Hematopoietic multipotent progenitor cell treated with erythropoietin and hydrocortisone succinate and interleukin-3 and kit ligand, for 6 days (in vitro differentiated cells): ENCODE data around the gene VWA7.

Experiments
- DNase-seq: peaks from one replicate; pipeline ENCODE4 v3.0.0-alpha.2; 2015

The VWA7 gene

GRCh38 chr6:31750411-31751022 lies 26.6 kb downstream of the VWA7 start:
- DNase-seq = no peak

- DNase-seq = no peak
These were observed 27.7 kb downstream of the VWA7 start for GRCh38 chr6:31749301-31750036.

- DNase-seq = no peak
These were observed 32.7 kb downstream of the VWA7 start for GRCh38 chr6:31744422-31744821.

- no peak for DNase-seq
These were observed 34.2 kb downstream of the VWA7 start for GRCh38 chr6:31742894-31743293.

GRCh38 chr6:31741815-31742214 lies 35.3 kb downstream of the VWA7 start:
- no peak for DNase-seq

- DNase-seq = peak; percentile 61
These were observed 36.5 kb downstream of the VWA7 start for GRCh38 chr6:31740397-31741223.

DNA sequence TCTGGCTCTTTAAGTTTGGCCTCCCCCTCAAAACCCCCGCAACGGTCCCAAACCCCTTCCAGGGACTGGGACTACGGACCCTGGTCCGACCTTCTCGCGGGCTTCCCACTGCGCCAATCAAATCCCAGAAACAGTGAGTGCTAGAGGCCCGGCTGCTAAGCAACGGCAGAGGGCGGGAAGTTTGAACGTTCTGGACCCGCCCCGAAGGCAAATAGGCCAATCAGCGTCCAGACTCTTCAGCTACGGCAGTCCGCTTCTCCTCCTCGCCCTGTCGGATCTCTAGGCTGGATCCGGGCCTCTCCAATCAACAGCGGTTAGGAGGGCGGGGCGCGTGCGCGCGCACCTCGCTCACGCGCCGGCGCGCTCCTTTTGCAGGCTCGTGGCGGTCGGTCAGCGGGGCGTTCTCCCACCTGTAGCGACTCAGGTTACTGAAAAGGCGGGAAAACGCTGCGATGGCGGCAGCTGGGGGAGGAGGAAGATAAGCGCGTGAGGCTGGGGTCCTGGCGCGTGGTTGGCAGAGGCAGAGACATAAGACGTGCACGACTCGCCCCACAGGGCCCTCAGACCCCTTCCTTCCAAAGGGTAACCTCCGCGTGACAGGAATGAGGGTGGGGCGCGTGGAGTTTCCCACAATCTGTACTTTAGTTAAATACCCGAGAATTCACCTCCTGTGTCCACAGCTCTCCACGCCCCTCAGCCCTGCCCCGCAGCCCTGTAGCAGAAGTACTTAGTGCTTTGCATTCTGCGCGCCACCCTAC lies 37.3 kb downstream of the VWA7 start, which contains the start of gene MSH5:
Gene MSH5 (plus strand): TSS at position 367 of the 758 bp plus-strand sequence. CDS start 462 bp downstream, outside the sequence.
- DNase-seq = peak; percentile 100

- peak; percentile 96 for DNase-seq
These were observed 38.8 kb downstream of the VWA7 start for GRCh38 chr6:31737991-31738979.

DNA sequence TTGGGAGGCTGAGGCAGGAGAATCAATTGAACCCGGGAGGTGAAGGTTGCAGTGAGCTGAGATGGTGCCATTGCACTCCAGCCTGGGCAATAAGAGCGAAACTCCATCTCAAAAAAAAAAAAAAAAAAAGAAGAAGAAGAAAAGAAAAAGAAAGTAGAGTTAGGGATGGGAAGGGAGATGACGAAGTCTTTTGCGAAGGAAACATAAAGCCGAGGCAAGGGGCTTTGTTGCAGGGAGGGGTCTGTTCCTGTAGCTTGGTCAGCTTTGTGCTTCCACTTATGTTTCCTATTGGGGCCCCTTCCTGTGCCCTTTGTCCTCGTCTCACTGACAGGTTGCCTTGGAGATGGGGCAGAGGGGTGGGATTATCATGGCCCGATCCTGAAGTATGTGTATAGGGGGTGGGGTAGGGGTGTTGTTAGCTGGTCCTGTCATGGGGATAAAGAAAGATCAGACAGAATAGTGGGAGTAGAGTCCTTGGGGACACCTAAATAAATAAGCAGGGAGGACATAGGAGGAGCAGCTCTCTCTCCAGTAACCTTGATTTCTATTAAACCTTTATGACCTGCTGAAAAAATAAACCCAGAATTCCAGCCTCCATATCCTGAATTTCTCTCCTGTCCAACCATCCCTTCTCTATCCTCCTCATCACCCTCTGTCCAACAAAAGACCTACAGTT lies 39.7 kb downstream of the VWA7 start:
- peak; percentile 70 for DNase-seq

DNA sequence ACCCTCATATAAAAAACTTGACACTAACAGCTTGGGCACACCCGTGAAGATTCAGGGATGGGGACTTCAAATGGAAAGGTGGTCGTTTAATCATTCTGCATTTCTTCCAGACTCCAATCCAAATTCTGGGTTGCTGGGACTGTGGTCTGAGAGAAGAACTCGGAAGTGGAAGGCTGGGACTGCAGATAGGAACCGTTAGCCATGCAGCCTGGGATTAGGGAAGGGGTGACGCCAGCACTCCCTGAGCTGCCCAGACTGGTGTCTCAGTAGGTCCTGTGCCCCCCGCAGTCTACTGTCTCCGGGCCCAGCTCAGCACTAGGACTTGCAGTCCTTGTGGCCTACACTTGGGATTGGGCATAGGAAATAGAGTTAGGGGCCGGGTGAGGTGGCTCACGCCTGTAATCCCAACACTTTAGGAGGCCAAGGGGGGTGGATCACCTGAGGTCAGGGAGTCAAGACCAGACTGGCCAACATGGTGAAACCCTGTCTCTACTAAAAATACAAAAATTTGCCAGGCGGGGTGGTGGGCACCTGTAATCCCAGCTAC lies 40.3 kb downstream of the VWA7 start:
- DNase-seq = no peak

GRCh38 chr6:31736021-31736767 lies 40.9 kb downstream of the VWA7 start, which contains the start of gene CLIC1:
CLIC1 (minus strand) TSS chr6:31736530; CDS start chr6:31736300, 230 bp downstream.
- DNase-seq = peak; percentile 91

GRCh38 chr6:31734821-31735406 lies 42.2 kb downstream of the VWA7 start:
- DNase-seq = peak; percentile 80

DNA sequence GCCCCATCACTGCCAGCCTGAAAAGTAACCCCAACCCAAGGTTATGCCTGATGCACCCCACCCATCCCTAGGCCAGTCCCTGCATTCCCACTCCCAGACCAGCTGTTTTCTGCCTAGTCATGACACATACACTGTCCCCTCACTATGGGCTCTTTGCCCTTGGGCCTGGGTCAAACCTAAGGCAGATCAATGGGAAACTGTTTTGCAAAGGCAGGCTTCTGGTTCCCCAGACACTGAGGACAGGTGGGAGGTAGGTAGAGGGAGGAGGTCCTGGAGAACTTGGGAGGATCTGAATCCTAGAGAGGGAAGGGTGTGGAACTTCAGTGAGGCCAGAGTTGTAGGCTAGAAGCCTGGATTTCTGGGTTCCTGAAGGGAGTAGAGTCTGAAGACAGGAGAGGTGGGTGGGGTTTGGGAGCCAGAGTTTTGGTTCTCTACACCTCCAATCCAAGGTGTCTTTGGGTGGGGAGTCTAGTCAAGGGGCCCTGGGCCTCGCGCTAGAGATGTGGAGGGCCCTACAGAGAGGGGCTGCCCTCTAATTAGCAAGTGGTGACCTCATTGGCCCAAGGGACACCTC lies 42.8 kb downstream of the VWA7 start:
- no peak for DNase-seq

DNA sequence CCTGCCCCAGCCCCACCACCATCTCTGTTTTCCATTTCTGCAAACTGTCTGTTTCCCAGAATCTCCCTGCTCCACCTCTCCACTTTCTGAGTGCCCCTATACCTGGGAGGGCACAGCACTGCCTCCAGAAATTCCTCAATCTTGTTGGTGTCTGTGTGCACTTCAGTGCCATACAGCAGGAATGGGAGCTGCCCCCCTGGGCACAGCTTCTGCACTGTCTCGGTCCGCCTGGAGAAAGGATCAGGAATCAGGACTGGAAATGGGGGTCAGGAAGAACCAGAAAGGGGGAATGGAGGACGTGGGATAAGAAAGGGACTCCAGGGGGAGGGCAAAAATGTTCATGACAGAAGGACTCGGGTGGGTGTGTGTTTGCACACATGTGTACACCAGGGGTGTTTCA lies 43.4 kb downstream of the VWA7 start:
- no peak for DNase-seq

GRCh38 chr6:31732029-31732428 lies 45.1 kb downstream of the VWA7 start:
- DNase-seq = no peak

DNA sequence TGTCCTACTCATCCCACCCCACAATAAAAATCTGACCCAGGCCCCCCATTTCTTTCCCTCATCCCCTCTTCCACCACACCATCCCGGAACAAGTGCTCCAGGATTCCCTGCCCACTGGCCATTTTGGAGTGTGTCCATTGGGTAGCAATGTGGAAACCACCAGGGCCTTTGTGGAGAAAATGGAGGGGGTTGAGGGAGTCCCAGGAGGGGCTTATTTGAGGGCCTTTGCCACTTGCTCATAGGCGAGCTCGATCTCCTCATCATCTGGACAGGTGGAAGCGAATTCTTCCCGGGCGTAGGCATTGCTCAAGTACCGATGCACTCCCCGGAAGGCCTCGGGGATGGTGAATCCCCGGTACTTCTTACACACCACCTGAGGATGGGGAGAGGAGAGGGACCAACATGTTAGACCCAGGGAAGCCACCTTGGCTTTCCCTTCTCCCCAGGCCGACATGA lies 46.5 kb downstream of the VWA7 start:
- no peak for DNase-seq

DNA sequence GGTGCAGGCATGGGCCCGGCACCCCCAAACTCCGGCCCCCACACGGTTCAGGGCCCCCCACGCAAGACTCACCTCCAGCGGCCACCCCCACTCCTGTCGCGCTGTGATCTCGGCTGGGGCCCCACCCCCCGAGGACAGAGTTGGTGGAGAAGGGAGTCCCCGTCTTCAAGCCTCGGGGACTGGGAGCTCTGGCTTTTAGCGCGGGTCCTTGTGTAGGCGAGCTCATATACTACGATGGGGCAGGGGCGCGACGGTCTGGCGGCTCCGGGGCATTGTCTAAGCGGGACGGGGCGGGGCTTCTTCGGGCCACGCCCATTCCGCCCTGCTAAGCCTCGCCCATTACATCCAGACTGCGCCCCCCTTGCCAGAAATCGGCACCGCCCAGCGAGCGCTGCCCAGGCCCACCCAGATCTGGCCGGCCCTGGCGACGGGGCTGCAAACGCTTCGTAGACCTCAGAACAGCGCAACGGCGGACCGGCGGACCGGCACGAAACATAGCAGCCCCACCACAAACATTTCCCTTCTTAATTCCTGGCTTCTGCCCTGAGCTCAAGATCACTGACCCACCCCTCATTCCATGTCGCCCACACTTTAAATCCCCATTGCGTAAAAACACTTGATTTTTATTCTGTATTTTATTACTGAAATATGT lies 47.0 kb downstream of the VWA7 start:
- DNase-seq = peak; percentile 95

- DNase-seq = peak; percentile 91
These were observed 47.6 kb downstream of the VWA7 start for GRCh38 chr6:31729515-31729978.
